ENCODE measurements around the gene NAV3. TPM values are rescaled to one million over a fixed set of nuclear protein-coding genes. Genes with fewer than 3 reads are reported as not detected.
A peak's percentile ranks its signal among the peaks of the same experiment; 100 is the strongest.
"Not testable (repeated sequence)": the region's sequence is repeated elsewhere in the genome, so short reads cannot be mapped to it uniquely, and the experiment has no call there.

Gene NAV3
- total RNA-seq, 1 experiment from 2014 or later = 56.0 TPM

- no peak for DNase-seq (ENCODE audit: low read depth)
- in situ Hi-C loops (cut with HindIII; ENCODE audit: low pct_unique_long_range_greater_than_20kb, low sequenced_read_pairs) = no loop called here
These were observed 255.0 kb downstream of the NAV3 start for GRCh38 chr12:78085542-78086182.

- DNase-seq (ENCODE audit: low read depth) = no peak
- in situ Hi-C loops (cut with HindIII; ENCODE audit: low pct_unique_long_range_greater_than_20kb, low sequenced_read_pairs) = no loop called here
These were observed 256.1 kb downstream of the NAV3 start for GRCh38 chr12:78086553-78087362.

- no peak for DNase-seq (ENCODE audit: low read depth)
- in situ Hi-C loops (cut with HindIII; ENCODE audit: low pct_unique_long_range_greater_than_20kb, low sequenced_read_pairs) = no loop called here
These were observed 256.6 kb downstream of the NAV3 start for GRCh38 chr12:78087363-78087675.

- in situ Hi-C loops (cut with HindIII; ENCODE audit: low pct_unique_long_range_greater_than_20kb, low sequenced_read_pairs) = no loop called here
- peak; percentile 31 for DNase-seq (ENCODE audit: low read depth)
These were observed 257.7 kb downstream of the NAV3 start for GRCh38 chr12:78088391-78088832.

GRCh38 chr12:78090266-78090665 lies 259.6 kb downstream of the NAV3 start:
- in situ Hi-C loops (cut with HindIII; ENCODE audit: low pct_unique_long_range_greater_than_20kb, low sequenced_read_pairs) = no loop called here
- DNase-seq (ENCODE audit: low read depth) = no peak

- no peak for DNase-seq (ENCODE audit: low read depth)
- in situ Hi-C loops (cut with HindIII; ENCODE audit: low pct_unique_long_range_greater_than_20kb, low sequenced_read_pairs) = no loop called here
These were observed 264.9 kb downstream of the NAV3 start for GRCh38 chr12:78095623-78096022.

GRCh38 chr12:78096909-78097597 lies 266.4 kb downstream of the NAV3 start:
- in situ Hi-C loops (cut with HindIII; ENCODE audit: low pct_unique_long_range_greater_than_20kb, low sequenced_read_pairs) = no loop called here
- no peak for DNase-seq (ENCODE audit: low read depth)

- in situ Hi-C loops (cut with HindIII; ENCODE audit: low pct_unique_long_range_greater_than_20kb, low sequenced_read_pairs) = no loop called here
These were observed 269.1 kb downstream of the NAV3 start for GRCh38 chr12:78099806-78100205.

GRCh38 chr12:78101113-78101876 lies 270.6 kb downstream of the NAV3 start:
- no peak for DNase-seq (ENCODE audit: low read depth)
- in situ Hi-C loops (cut with HindIII; ENCODE audit: low pct_unique_long_range_greater_than_20kb, low sequenced_read_pairs) = no loop called here

More at GRCh38 chr12:78099806-78100205, 269.1 kb downstream of the NAV3 start:
- DNase-seq (ENCODE audit: low read depth) = no peak

GRCh38 chr12:78101946-78102635 lies 271.4 kb downstream of the NAV3 start:
- no peak for DNase-seq (ENCODE audit: low read depth)
- in situ Hi-C loops (cut with HindIII; ENCODE audit: low pct_unique_long_range_greater_than_20kb, low sequenced_read_pairs) = no loop called here

- DNase-seq (ENCODE audit: low read depth); in situ Hi-C loops (cut with HindIII; ENCODE audit: low pct_unique_long_range_greater_than_20kb, low sequenced_read_pairs): not testable (repeated sequence)
These were observed 272.1 kb downstream of the NAV3 start for GRCh38 chr12:78102801-78103200.

GRCh38 chr12:78115889-78116288 lies 285.2 kb downstream of the NAV3 start:
- in situ Hi-C loops (cut with HindIII; ENCODE audit: low pct_unique_long_range_greater_than_20kb, low sequenced_read_pairs) = no loop called here
- DNase-seq (ENCODE audit: low read depth) = no peak

GRCh38 chr12:78118036-78118435 lies 287.3 kb downstream of the NAV3 start:
- DNase-seq (ENCODE audit: low read depth) = no peak
- in situ Hi-C loops (cut with HindIII; ENCODE audit: low pct_unique_long_range_greater_than_20kb, low sequenced_read_pairs) = no loop called here

GRCh38 chr12:78118486-78118885 lies 287.8 kb downstream of the NAV3 start:
- in situ Hi-C loops (cut with HindIII; ENCODE audit: low pct_unique_long_range_greater_than_20kb, low sequenced_read_pairs) = no loop called here
- no peak for DNase-seq (ENCODE audit: low read depth)

GRCh38 chr12:78119351-78119918 lies 288.7 kb downstream of the NAV3 start:
- in situ Hi-C loops (cut with HindIII; ENCODE audit: low pct_unique_long_range_greater_than_20kb, low sequenced_read_pairs) = no loop called here
- no peak for DNase-seq (ENCODE audit: low read depth)

GRCh38 chr12:78120306-78120705 lies 289.6 kb downstream of the NAV3 start:
- in situ Hi-C loops (cut with HindIII; ENCODE audit: low pct_unique_long_range_greater_than_20kb, low sequenced_read_pairs) = no loop called here
- DNase-seq (ENCODE audit: low read depth) = no peak

- no peak for DNase-seq (ENCODE audit: low read depth)
- in situ Hi-C loops (cut with HindIII; ENCODE audit: low pct_unique_long_range_greater_than_20kb, low sequenced_read_pairs) = no loop called here
These were observed 290.3 kb downstream of the NAV3 start for GRCh38 chr12:78120866-78121560.
